Measurements from ENCODE around the gene CHML. TPM values are rescaled to one million over a fixed set of nuclear protein-coding genes. Genes with fewer than 3 reads are reported as not detected.

The CHML gene
- total and polyA plus RNA-seq, 2 of the 8 experiments (the other 6 are each of a cell fraction or from before 2014, with no cell fraction given): 11.5 to 82.4 TPM

GRCh38 chr1:241630899-241631298 lies 9.3 kb downstream of the CHML start:
- POLR2A ChIA-PET (ENCODE audit: partially characterized antibody): no interaction called here
- Histone ChIP-seq H3K79me2 (ENCODE audit: control insufficient read depth in 1 of 2, insufficient read depth in 2 of 2, low read length in 2 of 2) (peaks cover 0 to 55% of the 10 kb centered on the region in 2 experiments; a peak in 3 of 4 replicates), H2BK15ac (ENCODE audit: low read length) (no peak overlapping the region), H3K27ac (ENCODE audit: low read depth, low read length) (no peak overlapping the region), H3K36me3 (ENCODE audit: control insufficient read depth in 2 of 4, insufficient read depth in 4 of 4, low read length in 3 of 4) (peaks cover 0 to 34% (median 11%) of the 10 kb centered on the region in 4 experiments; a peak in 6 of 8 replicates), H4K5ac (ENCODE audit: insufficient read length, low read depth, low read length) (no peak overlapping the region), H3K9me3 (ENCODE audit: insufficient read depth in 2 of 2, low read depth in 1 of 2, low read length in 1 of 2) (no peaks in the 10 kb centered on the region), H2BK5ac (ENCODE audit: low read depth, low read length) (no peak overlapping the region), H4K91ac (replicated peaks; ENCODE audit: insufficient read length, low read length) (no peak overlapping the region), H2AFZ (ENCODE audit: low read length) (no peak overlapping the region), H3K4me2 (ENCODE audit: insufficient read depth in 1 of 2, low read depth in 2 of 2, low read length in 2 of 2) (no peak overlapping the region), H3K23ac (ENCODE audit: insufficient read length) (no peak overlapping the region), H3K56ac (replicated peaks; ENCODE audit: insufficient read length, low read depth, low read length) (no peak overlapping the region), H2BK12ac (ENCODE audit: low read depth, low read length) (no peak overlapping the region), H3K79me1 (ENCODE audit: low read depth, low read length) (no peaks in the 10 kb centered on the region), H3K14ac (ENCODE audit: insufficient read length) (no peak overlapping the region), H3K23me2 (ENCODE audit: low read depth, low read length) (no peaks in the 10 kb centered on the region), H4K8ac (ENCODE audit: extremely low read depth, insufficient read depth, low read length) (no peak overlapping the region), H2BK120ac (replicated peaks; ENCODE audit: low read depth, low read length) (no peak overlapping the region), H3K4ac (replicated peaks; ENCODE audit: insufficient read length, low read depth, low read length) (no peak overlapping the region), H3K27me3 (replicated peaks in 1 of 4; ENCODE audit: control insufficient read depth in 3 of 4, extremely low read depth in 1 of 4, insufficient read depth in 3 of 4, low read length in 3 of 4) (no peaks in the 10 kb centered on the region), H3K18ac (ENCODE audit: extremely low read depth, low read length) (no peak overlapping the region), H2BK20ac (ENCODE audit: low read length) (no peak overlapping the region), H2AK5ac (ENCODE audit: low read depth, low read length) (no peak overlapping the region), H3K9ac (replicated peaks in 1 of 4; ENCODE audit: extremely low read depth in 1 of 4, low read depth in 3 of 4, low read length in 3 of 4) (no peak overlapping the region), H4K20me1 (replicated peaks in 1 of 2; ENCODE audit: control insufficient read depth in 1 of 2, insufficient read depth in 2 of 2, low read length in 2 of 2) (peaks cover 2 to 6% of the 10 kb centered on the region in 2 experiments), H3K4me3 (ENCODE audit: extremely low read depth in 1 of 4, insufficient read depth in 2 of 4, low read depth in 3 of 4, low read length in 4 of 4) (no peak overlapping the region), H3K4me1 (replicated peaks in 1 of 4; ENCODE audit: control insufficient read depth in 3 of 4, insufficient read depth in 4 of 4, low read length in 3 of 4) (peaks cover 0 to 3% (median 0%) of the 10 kb centered on the region in 4 experiments; a peak in 3 of 7 replicates)
- 94 to 100% methylated on average over 2 of the region's 2 CpGs for WGBS, 2 experiments (ENCODE audit: extremely low coverage in 1 of 2, insufficient coverage in 1 of 2, insufficient read length in 1 of 2, insufficient replicate concordance in 2 of 2, low coverage in 1 of 2, low lambda C conversion rate in 2 of 2, missing lambda C conversion rate in 1 of 2)
- TF ChIP-seq KDM5A (IDR thresholded peaks at IDR 0.05; ENCODE audit: low read length): no peak
- TF ChIP-seq SUZ12 (IDR thresholded peaks at IDR 0.05; ENCODE audit: low read length): no peak
- TF ChIP-seq CHD2 (IDR thresholded peaks at IDR 0.05; ENCODE audit: low read length): no peak
- TF ChIP-seq CREB1 (IDR thresholded peaks at IDR 0.05): no peak
- no peak for TF ChIP-seq PHF8 (conservative IDR thresholded peaks at IDR 0.05; ENCODE audit: low read depth, low read length)
- DNase-seq (ENCODE audit: low read depth in 1 of 2, low spot score in 2 of 2) (no peak), FAIRE-seq (no peak)
- CTCF ChIA-PET (ENCODE audit: partially characterized antibody): interaction anchor here (1.1 kb wide), 1 partner anchor 20 kb away, joined by 3 read pairs; no protein-coding TSS in a partner anchor

Data from H1 (cell line).